Measurements from ENCODE around the gene KDM1B.
"Not testable (repeated sequence)": the region's sequence is repeated elsewhere in the genome, so short reads cannot be mapped to it uniquely, and the experiment has no call there.

Gene KDM1B

DNA sequence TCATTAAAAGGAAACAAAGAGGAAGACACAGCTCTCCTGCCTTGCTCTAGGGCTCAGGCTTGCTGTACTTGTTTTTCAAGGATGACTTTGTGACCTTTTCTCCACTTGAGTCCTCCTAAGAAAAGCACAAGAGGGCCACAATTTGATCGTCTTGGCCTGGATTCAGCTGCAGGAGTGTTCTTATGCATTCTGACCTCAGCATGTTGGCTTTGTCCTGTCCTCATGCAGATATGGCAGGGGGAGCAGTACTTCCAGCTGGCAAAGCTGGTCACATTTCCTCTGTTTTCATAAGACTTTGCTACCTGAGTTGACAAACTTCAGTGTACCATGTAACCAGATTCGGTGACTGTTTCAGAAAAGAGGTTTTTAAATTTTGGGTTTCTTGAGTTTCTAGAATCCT is 30.8 kb downstream of the KDM1B start:
- DNase-seq (ENCODE audit: insufficient read length, low spot score) (no peak), FAIRE-seq (no peak)

- DNase-seq (ENCODE audit: insufficient read length, low spot score), result no peak
- peak; percentile 26 for FAIRE-seq
These were observed 31.5 kb downstream of the KDM1B start for GRCh38 chr6:18186540-18187250.

DNA sequence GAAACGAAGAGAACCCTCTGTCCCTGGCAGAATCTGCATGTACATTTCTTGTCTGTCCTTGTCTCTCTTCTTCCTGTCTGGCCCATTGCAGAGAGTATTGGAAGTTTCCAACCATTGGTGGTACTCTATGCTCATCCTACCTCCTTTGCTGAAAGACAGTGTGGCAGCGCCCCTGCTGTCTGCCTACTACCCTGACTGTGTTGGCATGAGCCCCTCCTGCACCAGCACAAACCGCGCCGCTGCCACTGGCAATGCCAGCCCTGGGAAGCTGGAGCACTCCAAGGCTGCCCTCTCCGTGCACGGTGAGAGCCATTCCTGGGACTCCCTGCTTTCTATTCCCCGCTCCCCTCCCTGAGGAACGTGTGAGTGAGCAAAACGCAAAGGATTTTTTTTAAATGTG is 32.5 kb downstream of the KDM1B start:
- DNase-seq (ENCODE audit: insufficient read length, low spot score), result no peak
- no peak for FAIRE-seq

DNA sequence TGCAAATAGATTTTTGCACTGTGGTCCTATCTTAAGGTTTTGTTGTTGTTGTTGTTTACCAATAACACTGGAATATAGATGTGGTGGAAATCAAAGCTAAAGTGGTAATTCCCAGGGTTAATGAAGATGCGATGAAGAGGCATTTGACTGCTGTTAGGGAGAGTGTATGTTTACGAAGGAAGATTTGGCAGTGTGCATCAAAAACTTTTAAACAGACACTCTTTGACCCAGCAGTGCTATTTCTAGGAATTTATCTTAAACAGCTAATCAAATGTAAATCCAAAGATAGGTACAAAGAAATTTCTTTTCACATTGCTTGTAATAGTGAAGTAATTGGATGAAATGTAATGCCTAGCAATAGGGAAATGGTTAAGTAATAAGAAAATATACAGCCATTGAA is 34.0 kb downstream of the KDM1B start:
- DNase-seq (ENCODE audit: insufficient read length, low spot score) (no peak), FAIRE-seq (no peak)

GRCh38 chr6:18192026-18192425 is 36.8 kb downstream of the KDM1B start:
- DNase-seq (ENCODE audit: insufficient read length, low spot score) (no peak), FAIRE-seq (no peak)

DNA sequence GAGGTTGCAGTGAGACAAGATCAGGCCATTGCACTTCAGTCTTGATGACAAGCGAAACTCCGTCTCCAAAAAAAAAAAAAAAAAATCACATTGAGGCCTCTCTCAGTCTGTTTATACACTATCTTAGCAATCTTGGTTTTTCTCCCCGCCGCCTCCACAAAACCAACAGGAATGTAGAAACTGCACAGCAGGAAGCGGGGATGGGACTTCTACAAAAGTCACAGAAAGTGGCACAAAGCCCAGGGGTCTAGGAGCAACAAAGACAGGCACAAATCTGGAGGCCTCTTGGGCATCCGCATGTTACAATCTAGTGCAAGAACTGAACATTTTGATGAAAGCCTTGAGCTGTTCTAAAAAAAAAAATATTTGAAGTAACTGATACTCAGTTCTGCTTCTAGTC is 48.6 kb downstream of the KDM1B start:
- no peak for DNase-seq (ENCODE audit: insufficient read length, low spot score)
- no peak for FAIRE-seq

DNA sequence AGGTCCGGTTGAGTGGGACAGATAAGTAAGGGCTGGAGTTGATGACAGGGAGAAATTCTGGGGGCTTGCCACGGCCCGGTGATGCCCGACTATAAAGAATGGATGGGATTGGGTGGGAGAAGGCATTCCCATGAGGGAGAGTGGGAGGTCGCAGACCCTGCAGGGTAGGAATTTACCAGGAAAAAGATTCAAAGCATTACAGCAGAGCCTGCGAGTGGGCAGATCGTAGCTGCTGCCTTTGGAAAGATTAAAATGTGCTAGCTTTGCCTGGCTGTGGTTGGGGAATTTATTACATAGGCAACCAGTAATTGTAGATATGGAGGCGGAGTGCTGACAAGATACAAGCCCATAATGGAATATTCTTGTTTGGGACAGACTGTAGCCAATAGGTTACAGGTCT is 49.5 kb downstream of the KDM1B start:
- FAIRE-seq (no peak), DNase-seq (ENCODE audit: insufficient read length, low spot score) (no peak)

DNA sequence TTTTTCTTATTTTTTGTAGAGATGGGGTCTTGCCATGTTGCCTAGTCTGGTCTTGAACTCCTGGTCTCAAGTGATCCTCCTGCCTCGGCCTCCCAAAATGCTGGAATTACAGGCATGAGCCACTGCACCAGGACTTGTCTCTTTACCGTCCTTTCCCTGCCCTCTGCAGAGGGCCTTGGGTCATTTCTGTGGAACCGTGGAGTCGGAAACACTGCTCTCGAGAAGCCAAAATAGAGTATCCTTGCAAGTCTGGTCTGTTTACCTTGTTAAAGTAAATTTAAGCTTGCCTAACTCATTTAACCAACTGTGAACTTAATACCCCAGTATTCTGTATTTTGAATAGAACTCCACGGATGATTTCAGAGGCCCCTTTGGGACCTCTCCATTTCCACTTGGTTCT is 51.4 kb downstream of the KDM1B start:
- FAIRE-seq (no peak), DNase-seq (ENCODE audit: insufficient read length, low spot score) (no peak)

DNA sequence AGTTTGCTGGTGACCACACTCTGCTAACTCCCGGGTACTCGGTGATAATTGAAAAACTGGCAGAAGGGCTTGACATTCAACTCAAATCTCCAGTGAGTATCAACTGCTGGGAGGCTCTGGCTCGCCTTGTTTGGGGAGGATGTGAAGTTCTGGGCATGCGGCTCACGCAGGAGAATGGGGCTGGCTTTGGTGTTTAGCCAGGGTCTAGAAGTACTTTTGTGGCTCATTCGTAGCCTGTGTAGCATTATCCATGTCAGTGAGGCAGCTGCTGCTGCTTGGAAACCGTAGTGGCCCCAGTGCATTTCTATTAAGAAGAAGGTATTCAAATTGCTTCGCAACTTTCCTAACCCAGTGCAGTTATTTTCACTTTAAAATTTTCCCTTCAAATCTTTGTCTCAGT is 52.2 kb downstream of the KDM1B start:
- DNase-seq (ENCODE audit: insufficient read length, low spot score) (no peak), FAIRE-seq (no peak)

DNA sequence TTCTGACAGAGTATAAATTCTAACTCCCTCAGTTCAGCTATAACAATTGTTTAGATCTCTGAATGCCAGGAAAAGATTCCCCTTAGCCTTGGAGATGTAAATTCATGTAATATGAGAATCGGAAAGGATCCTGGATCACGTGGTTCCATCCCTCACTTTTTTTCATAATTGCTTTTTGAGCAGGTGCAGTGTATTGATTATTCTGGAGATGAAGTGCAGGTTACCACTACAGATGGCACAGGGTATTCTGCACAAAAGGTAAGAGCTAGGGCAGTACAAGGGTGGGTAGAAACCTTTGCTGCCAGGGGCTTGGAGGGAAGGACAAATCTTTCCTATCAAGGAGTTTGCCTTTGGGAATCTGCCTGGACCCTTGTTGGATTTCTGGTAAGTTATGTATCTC is 52.7 kb downstream of the KDM1B start:
- FAIRE-seq (no peak), DNase-seq (ENCODE audit: insufficient read length, low spot score) (no peak)

- not testable (repeated sequence) for DNase-seq (ENCODE audit: insufficient read length, low spot score); FAIRE-seq
These were observed 53.6 kb downstream of the KDM1B start for GRCh38 chr6:18208778-18209177.

- FAIRE-seq (no peak), DNase-seq (ENCODE audit: insufficient read length, low spot score) (no peak)
These were observed 54.4 kb downstream of the KDM1B start for GRCh38 chr6:18209539-18210197.

DNA sequence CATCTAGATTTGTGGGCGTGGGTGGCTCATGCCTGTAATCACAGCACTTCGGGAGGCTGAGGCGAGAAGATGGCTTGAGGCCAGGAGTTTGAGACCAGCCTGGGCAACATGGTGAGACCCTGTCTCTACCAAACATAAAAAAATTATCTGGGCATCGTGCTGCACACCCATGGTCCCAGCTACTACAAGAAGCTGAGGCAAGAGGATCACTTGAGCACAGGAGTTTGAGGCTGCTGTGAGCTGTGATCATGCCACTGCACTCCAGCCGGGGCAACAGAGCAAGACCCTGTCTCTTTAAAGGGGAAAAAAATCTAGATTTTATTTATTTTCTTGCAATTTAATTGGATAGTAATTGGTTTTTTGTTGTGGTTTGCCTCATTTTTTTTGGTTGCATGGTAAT is 55.5 kb downstream of the KDM1B start:
- FAIRE-seq (no peak), DNase-seq (ENCODE audit: insufficient read length, low spot score) (no peak)

- DNase-seq (ENCODE audit: insufficient read length, low spot score) (peak; percentile 40), FAIRE-seq (peak; percentile 96)
These were observed 56.1 kb downstream of the KDM1B start for GRCh38 chr6:18211338-18211737.

- no peak for FAIRE-seq
- no peak for DNase-seq (ENCODE audit: insufficient read length, low spot score)
These were observed 57.0 kb downstream of the KDM1B start for GRCh38 chr6:18212231-18212630.

GRCh38 chr6:18213439-18213838 is 58.2 kb downstream of the KDM1B start:
- no peak for DNase-seq (ENCODE audit: insufficient read length, low spot score)
- peak; percentile 40 for FAIRE-seq

DNA sequence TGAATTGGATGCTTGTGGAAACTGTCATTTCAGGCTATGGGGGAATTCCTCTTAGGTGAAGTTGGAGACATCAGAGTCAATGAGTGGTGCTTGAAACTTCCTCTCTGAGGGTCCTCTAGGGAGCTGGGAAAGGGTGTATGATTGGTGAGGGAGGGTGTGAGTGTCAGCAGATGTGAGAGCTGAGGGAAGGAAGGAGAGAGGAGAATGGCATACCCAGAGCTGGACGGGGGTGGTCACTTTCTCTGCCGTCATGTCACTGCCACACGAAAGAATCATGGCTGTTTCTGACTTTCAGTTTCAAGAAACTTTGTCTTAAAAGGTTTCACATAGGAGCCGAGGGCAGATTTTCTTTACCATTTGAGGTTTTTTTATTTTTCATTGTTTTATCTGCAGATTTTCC is 58.8 kb downstream of the KDM1B start:
- no peak for FAIRE-seq

DNA sequence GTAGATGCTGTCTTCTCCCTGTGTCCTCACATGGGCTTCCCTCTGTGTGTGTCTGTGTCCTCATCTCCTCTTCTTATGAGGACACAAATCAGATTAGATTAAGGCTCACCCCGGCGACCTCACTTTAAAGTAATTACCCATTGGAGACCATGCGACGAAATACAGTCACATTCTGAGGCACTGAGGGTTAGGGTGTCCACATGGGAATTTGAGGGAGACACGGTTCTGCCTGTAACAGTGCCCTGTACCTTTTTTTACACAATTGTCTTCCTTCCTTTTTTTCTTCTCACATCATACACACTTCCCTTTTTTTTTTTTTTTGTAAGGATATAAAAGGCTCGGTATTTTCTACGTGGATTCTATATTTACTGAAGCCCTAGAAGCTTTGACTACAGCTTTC is 60.2 kb downstream of the KDM1B start:
- DNase-seq (ENCODE audit: insufficient read length, low spot score), result no peak
- FAIRE-seq, result no peak

More for the DNA sequence above, 58.8 kb downstream of the KDM1B start:
- DNase-seq (ENCODE audit: insufficient read length, low spot score), result no peak

- DNase-seq (ENCODE audit: insufficient read length, low spot score) (no peak), FAIRE-seq (no peak)
These were observed 61.2 kb downstream of the KDM1B start for GRCh38 chr6:18216411-18216810.

- FAIRE-seq (no peak), DNase-seq (ENCODE audit: insufficient read length, low spot score) (no peak)
These were observed 63.0 kb downstream of the KDM1B start for GRCh38 chr6:18218233-18218632.

DNA sequence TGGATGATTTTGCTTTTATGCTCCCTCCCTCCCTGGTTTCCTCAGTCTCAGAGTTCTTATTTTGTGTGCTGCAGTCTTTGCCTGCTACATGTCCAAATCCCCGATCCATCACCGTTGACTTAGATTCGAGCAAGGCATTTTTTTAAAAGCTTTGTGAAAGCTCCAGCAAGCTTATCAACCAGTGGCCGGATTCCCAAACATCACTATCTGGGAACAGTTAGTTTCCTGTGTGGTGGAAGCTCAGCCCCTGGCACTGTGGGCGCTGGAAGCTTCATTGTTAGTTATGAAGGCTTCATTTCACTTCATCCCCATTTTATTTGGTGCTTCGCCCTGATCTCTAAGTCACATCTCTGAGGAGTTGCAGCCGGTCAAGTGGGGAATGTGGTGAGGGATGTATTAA is 64.4 kb downstream of the KDM1B start:
- DNase-seq (ENCODE audit: insufficient read length, low spot score) (no peak), FAIRE-seq (no peak)

GRCh38 chr6:18221288-18221615 is 66.0 kb downstream of the KDM1B start:
- FAIRE-seq (no peak), DNase-seq (ENCODE audit: insufficient read length, low spot score) (no peak)
